IMR-90 (cell line): ENCODE results near the gene UQCRQ. TPM values are rescaled to one million over a fixed set of nuclear protein-coding genes. Genes with fewer than 3 reads are reported as not detected.

Experiments
- ATAC-seq: fragments of 200-7000 bp; cut with Tn5 transposase; 2 replicates; pipeline ENCODE4 v1.9.1; 2020; ENCODE audit warnings: low read depth, mild to moderate bottlenecking, moderate library complexity
- BruUV-seq: library from RNA; stranded (reverse); fragments of 400-500 nt; replicated peaks from 2 replicates; lab custom pipeline; 2021; lab: Mats Ljungman, UMichigan
- CTCF ChIA-PET: fragments of 300-600 bp; formaldehyde crosslinking; extraction: SDS; loops from one replicate; lab custom pipeline; 2021; ENCODE audit warnings: antibody characterized with exemption; lab: Yijun Ruan, JAX
- POLR2A ChIA-PET: fragments of 300-600 bp; sonication (Branson Sonifier 250); formaldehyde crosslinking; loops from one replicate; lab custom pipeline; 2022; ENCODE audit warnings: antibody characterized with exemption; ENCODE audit not compliant: unreplicated experiment; lab: Charles Lee
- DNase-seq: peaks from one replicate; pipeline ENCODE4 v3.0.0; 2013
- H2AFZ ChIP-seq: replicated peaks from 2 replicates; pipeline ENCODE3; 2013; ENCODE audit warnings: low read length, mild to moderate bottlenecking; ENCODE audit not compliant: poor library complexity
- H2AK5ac ChIP-seq: 2 replicates; pipeline ENCODE4 v1.6.1; 2013; ENCODE audit warnings: low read depth, low read length, inconsistent platforms
- H2AK9ac ChIP-seq: replicated peaks from 2 replicates; pipeline ENCODE3; 2013; ENCODE audit warnings: mild to moderate bottlenecking, low read depth, low read length, moderate library complexity; ENCODE audit not compliant: poor library complexity
- H2BK120ac ChIP-seq: 2 replicates; pipeline ENCODE4 v1.6.1; 2013; ENCODE audit warnings: low read depth, low read length, inconsistent platforms
- H2BK15ac ChIP-seq: 3 replicates; pipeline ENCODE4 v1.6.1; 2013; ENCODE audit warnings: low read depth, low read length, inconsistent platforms
- H2BK20ac ChIP-seq: 2 replicates; pipeline ENCODE4 v1.6.1; 2013; ENCODE audit warnings: low read depth, mild to moderate bottlenecking, inconsistent platforms, low read length, moderate library complexity
- H2BK5ac ChIP-seq: 2 replicates; pipeline ENCODE4 v1.6.1; 2013; ENCODE audit warnings: mild to moderate bottlenecking, low read depth, low read length, inconsistent platforms; ENCODE audit not compliant: poor library complexity, severe bottlenecking
- H3K14ac ChIP-seq: replicated peaks from 2 replicates; pipeline ENCODE4 v1.6.1; 2013; ENCODE audit warnings: low read depth, low read length, inconsistent platforms
- H3K18ac ChIP-seq: 2 replicates; pipeline ENCODE4 v1.6.1; 2013; ENCODE audit warnings: low read depth, low read length, control low read depth
- H3K23ac ChIP-seq: 2 replicates; pipeline ENCODE4 v1.6.1; 2013; ENCODE audit warnings: low read depth, low read length, inconsistent platforms
- H3K27ac ChIP-seq: 2 replicates; pipeline ENCODE4 v1.5.1; 2013; ENCODE audit warnings: mild to moderate bottlenecking, control low read depth, low read length; ENCODE audit not compliant: insufficient read depth
- H3K27me3 ChIP-seq: 2 replicates; pipeline ENCODE4 v1.6.1; 2013; ENCODE audit warnings: low read length; ENCODE audit not compliant: control insufficient read depth, insufficient read depth
- H3K36me3 ChIP-seq: 2 replicates; pipeline ENCODE4 v1.6.1; 2013; ENCODE audit warnings: low read length, mixed read lengths; ENCODE audit not compliant: control insufficient read depth, insufficient read depth
- H3K4ac ChIP-seq: 2 replicates; pipeline ENCODE4 v1.6.1; 2013; ENCODE audit warnings: low read depth, low read length, inconsistent platforms
- H3K4me1 ChIP-seq: 2 replicates; pipeline ENCODE4 v1.6.1; 2013; ENCODE audit warnings: low read length, mixed read lengths; ENCODE audit not compliant: control insufficient read depth, insufficient read depth
- H3K4me2 ChIP-seq: 2 replicates; pipeline ENCODE4 v1.6.1; 2013; ENCODE audit warnings: low read depth, mild to moderate bottlenecking, control low read depth, low read length, moderate library complexity
- H3K4me3 ChIP-seq: 2 replicates; pipeline ENCODE4 v1.5.1; 2013; ENCODE audit warnings: low read depth, mild to moderate bottlenecking, control low read depth, low read length, moderate library complexity; ENCODE audit not compliant: insufficient read depth
- H3K56ac ChIP-seq: 2 replicates; pipeline ENCODE4 v1.6.1; 2013; ENCODE audit warnings: low read length, inconsistent platforms; ENCODE audit not compliant: insufficient read depth; ENCODE audit errors: extremely low read depth
- H3K79me1 ChIP-seq, 2 experiments: 2 replicates each; pipeline ENCODE4 v1.6.1; 2013; ENCODE audit warnings: low read length in 2 of 2, inconsistent platforms in 1 of 2, low read depth in 1 of 2
- H3K9ac ChIP-seq: 2 replicates; pipeline ENCODE4 v1.6.1; 2013; ENCODE audit warnings: low read depth, low read length, control low read depth
- H3K9me1 ChIP-seq: 2 replicates; pipeline ENCODE4 v1.6.1; 2013; ENCODE audit warnings: low read length, inconsistent platforms; ENCODE audit not compliant: insufficient read depth
- H3K9me3 ChIP-seq: 2 replicates; pipeline ENCODE4 v1.6.1; 2013; ENCODE audit warnings: low read length; ENCODE audit not compliant: control insufficient read depth, insufficient read depth
- H4K20me1 ChIP-seq: 2 replicates; pipeline ENCODE4 v1.6.1; 2013; ENCODE audit warnings: low read length, inconsistent platforms; ENCODE audit not compliant: insufficient read depth
- H4K5ac ChIP-seq: 2 replicates; pipeline ENCODE4 v1.6.1; 2013; ENCODE audit warnings: mild to moderate bottlenecking, low read depth, low read length, control low read depth
- H4K8ac ChIP-seq, 2 experiments: 2 replicates each; pipeline ENCODE4 v1.6.1; 2013; ENCODE audit warnings: low read depth in 2 of 2, low read length in 2 of 2, control low read depth in 1 of 2, inconsistent platforms in 1 of 2
- H4K91ac ChIP-seq: 2 replicates; pipeline ENCODE4 v1.6.1; 2013; ENCODE audit warnings: low read depth, low read length, inconsistent platforms; ENCODE audit not compliant: insufficient read depth
- BHLHE40 ChIP-seq: fragments of 150-350 bp; IDR thresholded peaks from 2 replicates; pipeline ENCODE4 v1.6.1; 2016; ENCODE audit warnings: mild to moderate bottlenecking, low read depth, low read length
- CEBPB ChIP-seq: IDR thresholded peaks from 2 replicates; pipeline ENCODE4 v1.6.1; 2012; ENCODE audit warnings: low read depth, low read length, improper control_type of control experiment
- CHD1 ChIP-seq: IDR thresholded peaks from 2 replicates; pipeline ENCODE4 v1.6.1; 2012; ENCODE audit warnings: low read depth, low read length, improper control_type of control experiment
- FOS ChIP-seq: fragments of 150-350 bp; IDR thresholded peaks from 2 replicates; pipeline ENCODE4 v1.6.1; 2016; ENCODE audit warnings: low read depth, low read length
- MAFK ChIP-seq: IDR thresholded peaks from 2 replicates; pipeline ENCODE4 v1.6.1; 2012; ENCODE audit warnings: low read depth, low read length, improper control_type of control experiment
- MXI1 ChIP-seq: IDR thresholded peaks from 2 replicates; pipeline ENCODE4 v1.6.1; 2012; ENCODE audit warnings: low read depth, mild to moderate bottlenecking, low read length, moderate library complexity, borderline replicate concordance
- NFE2L2 ChIP-seq: fragments of 150-350 bp; IDR thresholded peaks from 2 replicates; pipeline ENCODE4 v1.6.1; 2016; ENCODE audit warnings: low read depth, mild to moderate bottlenecking, low read length
- POLR2A ChIP-seq: IDR thresholded peaks from 2 replicates; pipeline ENCODE4 v1.6.1; 2012; ENCODE audit warnings: mild to moderate bottlenecking, low read depth, low read length
- RAD21 ChIP-seq: IDR thresholded peaks from 2 replicates; pipeline ENCODE4 v1.6.1; 2012; ENCODE audit warnings: low read length, improper control_type of control experiment
- RCOR1 ChIP-seq: IDR thresholded peaks from 2 replicates; pipeline ENCODE4 v1.6.1; 2012; ENCODE audit warnings: mild to moderate bottlenecking, low read length, improper control_type of control experiment; ENCODE audit not compliant: insufficient replicate concordance
- RFX5 ChIP-seq: IDR thresholded peaks from 2 replicates; pipeline ENCODE4 v1.8.0; 2012; ENCODE audit warnings: low read depth, mild to moderate bottlenecking, low read length, moderate library complexity
- SMC3 ChIP-seq: fragments of 150-350 bp; IDR thresholded peaks from 2 replicates; pipeline ENCODE4 v1.6.1; 2016; ENCODE audit warnings: low read depth, mild to moderate bottlenecking, antibody characterized with exemption, low read length, moderate library complexity
- WGBS, 2 experiments: methylation state at CpG; one replicate each; pipeline versions ENCODE4 v1.1.5 to v1.1.7; 2013; ENCODE audit warnings: missing lambda C conversion rate in 2 of 2; ENCODE audit not compliant: insufficient read length in 1 of 2; ENCODE audit errors: extremely low coverage in 2 of 2; 5-methylcytosine and 5-hydroxymethylcytosine counted together
- dilution Hi-C: fragments of 300-500 bp; cut with HindIII; formaldehyde crosslinking; loops from one replicate; pipeline ENCODE4 v1.14.3; 2018; ENCODE audit warnings: low sequenced_read_pairs; ENCODE audit not compliant: unreplicated experiment
- in situ Hi-C: fragments of 300-500 bp; cut with MboI; formaldehyde crosslinking; loops from 3 replicates; pipeline ENCODE4 v1.14.3; 2019; ENCODE audit warnings: low sequenced_read_pairs, inconsistent platforms, mixed read lengths
- intact Hi-C: fragments of 100-400 bp; cut with micrococcal nuclease; formaldehyde crosslinking; loops from 2 replicates; pipeline ENCODE4 v1.10.0; 2022
- polyA plus RNA-seq, 3 experiments: library from polyadenylated mRNA; depleted of rRNA; stranded (reverse); fragments of >200 nt; gene quantifications; 2 replicates each; pipeline ENCODE4 v1.2.3, GENCODE V29; 2012; ENCODE audit warnings: low replicate concordance in 1 of 3
- total RNA-seq: library from RNA; depleted of rRNA; stranded (reverse); fragments of >200 nt; gene quantifications from 2 replicates; pipeline ENCODE4 v1.2.3, GENCODE V29; 2012
- TF ChIP-seq, protein P1 (sequence below): conservative IDR thresholded peaks from 2 replicates; pipeline ENCODE4 v1.5.1; 2012; ENCODE audit warnings: mild to moderate bottlenecking, low read depth, low read length, improper control_type of control experiment
- TF ChIP-seq, protein P2 (sequence below): fragments of 150-350 bp; IDR thresholded peaks from 2 replicates; pipeline ENCODE4 v1.6.1; 2016; ENCODE audit warnings: low read depth, mild to moderate bottlenecking, low read length, moderate library complexity, borderline replicate concordance
- TF ChIP-seq, protein P3 (sequence below): fragments of 150-350 bp; IDR thresholded peaks from 2 replicates; pipeline ENCODE4 v1.6.1; 2017; ENCODE audit warnings: mild to moderate bottlenecking, antibody characterized with exemption, low read length, low read depth

UQCRQ gene
- total and polyA plus RNA-seq, 2 of the 4 experiments (the other 2 are of a cell fraction): 73.7 to 292 TPM

DNA sequence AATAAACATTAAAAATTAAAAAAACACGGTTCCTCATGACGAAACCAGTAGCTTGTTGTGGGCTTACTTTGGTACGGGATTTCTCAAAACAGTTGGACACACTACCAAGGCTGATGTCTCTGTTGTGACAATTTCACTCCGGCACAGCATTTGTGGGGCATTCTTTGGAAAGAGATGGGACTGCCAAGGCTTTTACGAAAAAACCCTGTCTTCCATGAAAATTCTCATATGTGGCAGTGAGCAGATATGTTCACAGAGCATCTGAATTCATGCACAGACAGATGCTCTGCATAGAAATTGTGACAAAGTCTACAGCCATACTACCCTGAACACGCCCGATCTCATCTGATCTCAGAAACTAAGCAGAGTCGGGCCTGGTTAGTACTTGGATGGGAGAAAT lies 18.2 kb upstream of the UQCRQ start:
- Histone ChIP-seq H3K9ac (no peak overlapping the region), H3K14ac (no peak overlapping the region), H2BK20ac (no peak overlapping the region), H2BK15ac (no peak overlapping the region), H3K56ac (no peak overlapping the region), H3K4ac (no peak overlapping the region), H2AFZ (no peak overlapping the region), H2BK5ac (no peak overlapping the region), H3K9me3 (no peaks in the 10 kb centered on the region), H3K4me3 (no peak overlapping the region), H2AK9ac (no peak overlapping the region), H2BK120ac (no peak overlapping the region), H3K27me3 (no peaks in the 10 kb centered on the region), H4K5ac (no peak overlapping the region), H3K79me1 (no peaks in the 10 kb centered on the region), H3K4me1 (peaks cover 2% of the 10 kb centered on the region; the same call in 1 of the 2 replicates), H3K18ac (no peak overlapping the region), H4K8ac (no peak overlapping the region), H3K9me1 (no peaks in the 10 kb centered on the region), H4K91ac (no peak overlapping the region), H3K23ac (no peak overlapping the region), H3K27ac (no peak overlapping the region), H4K20me1 (no peaks in the 10 kb centered on the region), H3K36me3 (no peaks in the 10 kb centered on the region), H3K4me2 (no peak overlapping the region), H2AK5ac (no peak overlapping the region)
- 80% methylated on average over 2 of the region's 8 CpGs; no CpG with 5 or more reads in 1 of the 2 experiments for WGBS, 2 experiments
- CTCF ChIA-PET: no interaction called here
- intact Hi-C loops (no loop called here), dilution Hi-C loops (no loop called here), in situ Hi-C loops (no loop called here)
- POLR2A ChIA-PET: no interaction called here
- ATAC-seq: no peak
- TF ChIP-seq, protein P1, sequence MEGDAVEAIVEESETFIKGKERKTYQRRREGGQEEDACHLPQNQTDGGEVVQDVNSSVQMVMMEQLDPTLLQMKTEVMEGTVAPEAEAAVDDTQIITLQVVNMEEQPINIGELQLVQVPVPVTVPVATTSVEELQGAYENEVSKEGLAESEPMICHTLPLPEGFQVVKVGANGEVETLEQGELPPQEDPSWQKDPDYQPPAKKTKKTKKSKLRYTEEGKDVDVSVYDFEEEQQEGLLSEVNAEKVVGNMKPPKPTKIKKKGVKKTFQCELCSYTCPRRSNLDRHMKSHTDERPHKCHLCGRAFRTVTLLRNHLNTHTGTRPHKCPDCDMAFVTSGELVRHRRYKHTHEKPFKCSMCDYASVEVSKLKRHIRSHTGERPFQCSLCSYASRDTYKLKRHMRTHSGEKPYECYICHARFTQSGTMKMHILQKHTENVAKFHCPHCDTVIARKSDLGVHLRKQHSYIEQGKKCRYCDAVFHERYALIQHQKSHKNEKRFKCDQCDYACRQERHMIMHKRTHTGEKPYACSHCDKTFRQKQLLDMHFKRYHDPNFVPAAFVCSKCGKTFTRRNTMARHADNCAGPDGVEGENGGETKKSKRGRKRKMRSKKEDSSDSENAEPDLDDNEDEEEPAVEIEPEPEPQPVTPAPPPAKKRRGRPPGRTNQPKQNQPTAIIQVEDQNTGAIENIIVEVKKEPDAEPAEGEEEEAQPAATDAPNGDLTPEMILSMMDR: no peak
- TF ChIP-seq POLR2A (no peak), RFX5 (no peak), CHD1 (no peak), MAFK (no peak), BHLHE40 (no peak), CEBPB (no peak), NFE2L2 (no peak), RAD21 (no peak), RCOR1 (no peak), MXI1 (no peak), FOS (no peak), SMC3 (no peak)
- TF ChIP-seq, protein P2, sequence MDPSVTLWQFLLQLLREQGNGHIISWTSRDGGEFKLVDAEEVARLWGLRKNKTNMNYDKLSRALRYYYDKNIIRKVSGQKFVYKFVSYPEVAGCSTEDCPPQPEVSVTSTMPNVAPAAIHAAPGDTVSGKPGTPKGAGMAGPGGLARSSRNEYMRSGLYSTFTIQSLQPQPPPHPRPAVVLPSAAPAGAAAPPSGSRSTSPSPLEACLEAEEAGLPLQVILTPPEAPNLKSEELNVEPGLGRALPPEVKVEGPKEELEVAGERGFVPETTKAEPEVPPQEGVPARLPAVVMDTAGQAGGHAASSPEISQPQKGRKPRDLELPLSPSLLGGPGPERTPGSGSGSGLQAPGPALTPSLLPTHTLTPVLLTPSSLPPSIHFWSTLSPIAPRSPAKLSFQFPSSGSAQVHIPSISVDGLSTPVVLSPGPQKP: no peak
- TF ChIP-seq, protein P3, sequence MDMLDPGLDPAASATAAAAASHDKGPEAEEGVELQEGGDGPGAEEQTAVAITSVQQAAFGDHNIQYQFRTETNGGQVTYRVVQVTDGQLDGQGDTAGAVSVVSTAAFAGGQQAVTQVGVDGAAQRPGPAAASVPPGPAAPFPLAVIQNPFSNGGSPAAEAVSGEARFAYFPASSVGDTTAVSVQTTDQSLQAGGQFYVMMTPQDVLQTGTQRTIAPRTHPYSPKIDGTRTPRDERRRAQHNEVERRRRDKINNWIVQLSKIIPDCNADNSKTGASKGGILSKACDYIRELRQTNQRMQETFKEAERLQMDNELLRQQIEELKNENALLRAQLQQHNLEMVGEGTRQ: no peak
- DNase-seq: no peak
- BruUV-seq: no TSS peak
